T-helper 1 cell treated with Interleukin-12 subunit alpha and Interleukin-12 subunit beta and Interleukin-4 antibody, amounts not matched to agents 30 μg/mL and 1 μg/mL, for 36 hours (primary cell): ENCODE results near the gene TGM1.
"Not testable (repeated sequence)": the region's sequence is repeated elsewhere in the genome, so short reads cannot be mapped to it uniquely, and the experiment has no call there.

Experiments used
- H3K27ac Mint-ChIP-seq: one replicate; pipeline ENCODE4 v1.8.0; 2021; ENCODE audit warnings: mild to moderate bottlenecking, mixed read lengths
- H3K27me3 Mint-ChIP-seq: one replicate; pipeline ENCODE4 v1.8.0; 2021; ENCODE audit warnings: low read depth, mixed read lengths
- H3K36me3 Mint-ChIP-seq: one replicate; pipeline ENCODE4 v1.8.0; 2021; ENCODE audit warnings: low read depth, mixed read lengths
- H3K4me1 Mint-ChIP-seq: one replicate; pipeline ENCODE4 v1.8.0; 2021; ENCODE audit warnings: low read depth, mixed read lengths
- H3K4me3 Mint-ChIP-seq: one replicate; pipeline ENCODE4 v1.8.0; 2021; ENCODE audit warnings: mild to moderate bottlenecking, moderate library complexity, mixed read lengths
- H3K9me3 Mint-ChIP-seq: one replicate; pipeline ENCODE4 v1.8.0; 2021; ENCODE audit warnings: mixed read lengths

TGM1 gene

DNA sequence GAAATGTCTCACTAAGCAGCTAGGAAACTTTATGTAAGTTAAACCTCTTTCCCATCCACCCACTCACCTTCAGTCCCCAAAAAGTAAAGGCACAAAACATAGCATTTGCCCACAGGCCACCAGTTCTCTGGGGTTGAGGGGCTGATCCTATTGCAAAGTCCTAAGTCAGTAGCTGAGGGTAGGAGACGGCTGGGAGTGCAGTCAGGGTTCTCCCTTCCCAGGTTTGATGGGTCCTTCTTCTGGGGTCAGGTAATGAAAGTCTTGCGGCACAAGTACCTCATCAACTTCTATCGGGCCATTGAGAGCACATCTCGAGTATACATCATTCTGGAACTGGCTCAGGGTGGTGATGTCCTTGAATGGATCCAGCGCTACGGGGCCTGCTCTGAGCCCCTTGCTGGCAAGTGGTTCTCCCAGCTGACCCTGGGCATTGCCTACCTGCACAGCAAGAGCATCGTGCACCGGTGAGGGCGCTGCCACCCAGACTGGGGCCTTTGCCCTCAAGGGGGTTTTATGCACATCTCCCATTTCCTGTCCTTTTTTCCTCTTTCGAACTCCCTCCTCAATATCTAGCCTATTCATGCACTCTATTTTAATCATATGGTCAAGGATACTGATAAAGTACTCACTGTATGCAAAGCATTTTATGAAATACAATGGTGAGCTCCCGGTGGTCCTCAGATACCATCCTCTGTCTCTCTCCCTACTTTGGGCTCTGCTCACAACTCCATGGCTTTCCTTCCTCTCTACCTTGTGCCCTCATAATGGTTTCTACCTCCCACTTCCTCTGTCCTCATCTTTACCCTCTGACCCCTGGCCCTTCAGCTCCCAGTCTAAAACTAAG is 56.5 kb downstream of the TGM1 start:
- peaks cover 15% of the 10 kb centered on the region for H3K4me1 Mint-ChIP-seq
- no peak overlapping the region for H3K4me3 Mint-ChIP-seq
- no peaks in the 10 kb centered on the region for H3K27me3 Mint-ChIP-seq
- peaks cover 13% of the 10 kb centered on the region for H3K9me3 Mint-ChIP-seq
- peak overlapping the region; percentile 52 for H3K27ac Mint-ChIP-seq
- H3K36me3 Mint-ChIP-seq: peaks cover 69% of the 10 kb centered on the region

DNA sequence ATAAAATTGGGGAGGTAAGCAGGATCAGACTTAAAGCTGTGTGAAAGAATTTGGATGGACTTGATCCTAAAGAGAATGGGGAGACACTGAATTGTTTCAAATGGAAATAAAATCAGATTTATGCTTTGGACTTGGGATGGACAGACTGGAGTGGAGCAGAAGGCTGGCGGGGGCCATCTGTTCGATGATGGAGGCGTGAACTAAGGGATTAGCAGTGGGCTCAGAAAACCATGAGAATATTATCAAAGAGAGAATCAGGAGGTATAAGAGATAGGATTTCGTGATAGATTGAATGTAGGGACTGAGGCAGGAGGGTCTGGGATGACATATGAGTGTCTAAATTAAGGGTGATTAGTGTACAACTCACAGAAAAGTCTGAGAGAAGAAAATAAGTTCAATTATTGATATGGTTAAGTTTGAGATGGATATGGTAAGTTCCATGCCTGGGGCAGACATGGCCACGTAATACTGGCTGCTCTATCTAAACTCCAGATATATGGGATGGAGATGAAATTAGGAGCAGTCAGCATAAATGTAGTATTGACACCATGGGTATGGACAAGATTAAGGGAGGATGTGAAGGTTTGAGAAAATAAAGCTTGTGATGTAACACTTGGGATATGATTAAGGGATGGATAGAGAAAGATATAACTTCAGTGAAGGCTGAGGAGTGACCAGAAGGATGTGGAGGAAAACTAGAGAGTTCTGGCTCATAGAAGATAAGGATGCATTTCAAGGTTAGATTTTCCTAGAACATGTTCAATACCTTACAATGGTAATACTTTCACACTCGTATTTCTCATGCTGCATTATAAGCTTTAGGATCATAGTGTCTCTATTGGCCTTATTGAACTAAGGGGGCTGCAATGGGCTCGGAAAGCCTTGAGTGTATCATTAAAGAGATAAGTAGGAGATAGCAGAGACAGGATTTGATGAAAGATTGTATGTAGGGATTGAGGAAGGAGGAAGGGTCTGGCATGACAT is 58.5 kb downstream of the TGM1 start:
- Mint-ChIP-seq H3K4me3 (no peak overlapping the region), H3K36me3 (peaks cover 62% of the 10 kb centered on the region), H3K27me3 (no peaks in the 10 kb centered on the region), H3K27ac (no peak overlapping the region), H3K4me1 (peaks cover 10% of the 10 kb centered on the region), H3K9me3 (peaks cover 16% of the 10 kb centered on the region)

DNA sequence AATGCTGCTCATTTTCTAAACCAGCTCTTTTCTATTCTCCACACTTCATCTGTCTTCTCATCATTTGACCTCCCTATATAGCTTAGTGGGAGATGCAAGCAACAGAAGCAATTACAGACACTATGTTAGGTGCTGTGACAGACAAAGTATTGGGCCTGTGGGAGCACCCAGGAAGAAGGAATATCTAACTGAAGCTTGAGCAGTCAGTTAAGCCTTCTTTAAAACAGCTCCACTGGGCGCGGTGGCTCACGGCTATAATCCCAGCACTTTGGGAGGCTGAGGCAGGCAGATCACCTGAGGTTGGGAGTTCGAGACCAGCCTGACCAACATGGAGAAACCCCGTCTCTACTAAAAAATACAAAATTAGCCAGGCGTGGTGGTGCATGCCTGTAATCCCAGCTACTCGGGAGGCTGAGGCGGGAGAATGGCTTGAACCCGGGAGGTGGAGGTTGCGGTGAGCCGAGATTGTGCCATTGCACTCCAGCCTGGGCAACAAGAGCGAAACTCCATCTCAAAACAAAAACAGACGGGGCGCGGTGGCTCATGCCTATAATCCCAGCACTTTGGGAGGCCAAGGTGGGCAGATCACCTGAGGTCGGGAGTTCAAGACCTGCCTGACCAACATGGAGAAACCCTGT is 59.6 kb downstream of the TGM1 start:
- not testable (repeated sequence) for H3K27ac Mint-ChIP-seq, H3K4me3 Mint-ChIP-seq, H3K27me3 Mint-ChIP-seq
- peaks cover 16% of the 10 kb centered on the region for H3K9me3 Mint-ChIP-seq
- H3K36me3 Mint-ChIP-seq: peaks cover 64% of the 10 kb centered on the region
- H3K4me1 Mint-ChIP-seq: peaks cover 19% of the 10 kb centered on the region

DNA sequence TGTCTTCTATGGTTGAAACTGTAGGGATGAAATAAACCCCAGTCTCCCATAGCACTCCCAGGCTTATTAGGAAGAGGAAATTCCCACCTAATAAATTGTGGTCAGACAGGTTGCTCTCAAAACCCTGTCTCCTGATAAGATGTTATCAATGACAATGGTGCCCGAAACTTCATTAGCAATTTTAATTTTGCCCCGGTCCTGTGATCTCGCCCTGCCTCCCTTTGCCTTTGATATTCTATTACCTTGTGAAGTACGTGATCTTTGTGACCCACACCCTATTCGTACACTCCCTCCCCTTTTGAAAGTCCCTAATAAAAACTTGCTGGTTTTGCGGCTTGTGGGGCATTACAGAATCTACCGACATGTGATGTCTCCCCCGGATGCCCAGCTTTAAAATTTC is 60.4 kb downstream of the TGM1 start:
- not testable (repeated sequence) for H3K4me3 Mint-ChIP-seq, H3K27me3 Mint-ChIP-seq, H3K27ac Mint-ChIP-seq
- Mint-ChIP-seq H3K36me3 (peaks cover 59% of the 10 kb centered on the region), H3K4me1 (peaks cover 19% of the 10 kb centered on the region), H3K9me3 (peaks cover 16% of the 10 kb centered on the region)
